Stimulated activated CD8-positive, alpha-beta memory T cell treated with anti-CD3 and anti-CD28 coated beads, Interleukin-15, amount 100 ng/mL, for 48 hours (primary cell): ENCODE data around the gene PBRM1.

Experiments
- DNase-seq, 2 donors: peaks; one replicate each; pipeline ENCODE4 v3.0.0-alpha.2; 2020; ENCODE audit warnings: low read depth in 2 of 2

PBRM1 gene

DNA sequence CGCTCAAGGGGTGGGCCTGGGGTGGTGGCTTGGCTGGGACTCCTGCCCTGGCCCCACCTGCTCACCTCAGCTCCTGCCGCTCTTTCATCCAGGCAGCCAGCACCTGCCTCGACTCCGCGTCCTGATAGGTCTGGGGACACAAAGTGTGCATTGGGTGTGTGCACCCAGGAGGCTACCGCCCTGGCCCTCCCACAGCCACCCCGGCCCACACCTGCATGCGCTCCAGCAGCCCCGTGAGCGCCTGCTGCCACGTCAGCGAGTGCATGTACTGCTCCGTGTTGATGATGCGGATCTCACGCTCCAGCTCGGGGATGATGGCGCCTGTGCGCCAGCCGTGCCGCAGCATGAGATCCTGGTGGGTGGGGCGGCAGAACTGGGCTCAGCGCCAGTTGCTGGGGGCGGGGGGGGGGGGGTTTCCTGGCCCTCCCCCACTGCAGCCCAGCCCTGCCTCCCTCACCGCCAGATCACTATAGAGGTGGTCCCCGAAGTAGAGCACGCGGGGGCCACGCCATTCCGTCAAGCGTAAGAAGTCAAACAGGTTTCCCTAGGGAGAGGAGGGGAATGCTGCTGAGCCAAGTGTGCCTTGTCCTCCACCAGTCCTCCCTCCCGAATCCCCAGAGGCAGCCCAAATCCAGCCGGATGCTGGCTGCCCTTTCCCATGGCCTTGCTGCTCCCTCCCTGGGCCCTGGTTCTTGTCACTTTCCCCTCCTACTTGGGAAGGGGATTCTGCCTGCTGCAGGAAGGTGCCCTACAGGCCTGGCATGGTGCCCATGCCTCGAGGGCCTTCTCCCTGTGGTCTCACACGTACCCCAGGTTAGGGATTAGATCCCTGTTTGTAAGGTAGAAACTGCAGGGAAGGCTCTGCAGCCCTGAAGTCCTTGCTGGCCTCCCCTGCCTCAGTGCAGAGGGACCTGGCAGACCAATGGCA, 160.7 kb downstream of the PBRM1 start:
- DNase-seq: no peak

DNA sequence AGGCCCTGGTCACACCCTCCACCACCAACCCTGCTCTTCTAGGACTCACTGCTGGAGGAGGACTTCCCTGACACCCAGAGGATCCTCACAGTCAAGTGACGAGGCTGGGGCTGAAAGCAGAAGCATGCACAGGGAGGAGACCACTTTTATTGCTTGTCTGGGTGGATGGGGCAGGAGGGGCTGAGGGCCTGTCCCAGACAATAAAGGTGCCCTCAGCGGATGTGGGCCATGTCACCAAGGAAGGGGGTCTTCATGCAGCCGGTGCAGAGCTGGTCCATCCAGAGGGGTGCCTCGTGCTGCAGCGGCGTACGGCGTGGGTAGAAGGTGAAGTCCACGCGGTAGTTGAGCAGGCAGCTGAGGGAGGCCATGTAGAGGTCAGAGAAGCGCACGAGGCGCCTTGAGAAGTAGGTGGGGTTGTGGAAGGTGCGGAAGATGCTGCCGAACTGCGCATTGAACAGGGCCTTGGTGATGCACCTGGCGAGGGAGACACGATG, 161.4 kb downstream of the PBRM1 start:
- no peak for DNase-seq

DNA sequence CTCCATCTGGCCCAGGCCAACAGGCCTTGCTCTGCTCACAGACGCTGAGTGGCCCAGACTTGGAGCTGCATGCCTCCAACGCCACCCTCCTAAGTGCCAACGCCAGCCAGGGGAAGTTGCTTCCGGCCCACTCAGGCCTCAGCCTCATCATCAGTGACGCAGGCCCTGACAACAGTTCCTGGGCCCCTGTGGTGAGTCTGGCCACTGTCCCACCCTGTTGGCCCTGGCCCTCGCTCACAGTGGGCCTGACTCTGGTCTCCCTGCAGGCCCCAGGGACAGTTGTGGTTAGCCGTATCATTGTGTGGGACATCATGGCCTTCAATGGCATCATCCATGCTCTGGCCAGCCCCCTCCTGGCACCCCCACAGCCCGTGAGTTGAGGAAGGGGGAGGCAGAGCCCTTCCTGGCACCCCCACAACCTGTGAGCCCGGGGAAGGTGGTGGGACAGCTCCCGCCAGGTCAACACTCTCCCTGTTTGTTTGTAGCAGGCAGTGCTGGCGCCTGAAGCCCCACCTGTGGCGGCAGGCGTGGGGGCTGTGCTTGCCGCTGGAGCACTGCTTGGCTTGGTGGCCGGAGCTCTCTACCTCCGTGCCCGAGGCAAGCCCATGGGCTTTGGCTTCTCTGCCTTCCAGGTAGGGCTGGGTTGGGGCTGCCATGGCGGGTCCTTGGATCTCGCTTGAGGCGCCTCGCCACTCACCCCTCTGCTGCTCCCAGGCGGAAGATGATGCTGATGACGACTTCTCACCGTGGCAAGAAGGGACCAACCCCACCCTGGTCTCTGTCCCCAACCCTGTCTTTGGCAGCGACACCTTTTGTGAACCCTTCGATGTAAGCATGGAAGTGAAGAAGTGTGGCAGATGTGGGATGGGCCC, 162.1 kb downstream of the PBRM1 start:
- DNase-seq: no peak

DNA sequence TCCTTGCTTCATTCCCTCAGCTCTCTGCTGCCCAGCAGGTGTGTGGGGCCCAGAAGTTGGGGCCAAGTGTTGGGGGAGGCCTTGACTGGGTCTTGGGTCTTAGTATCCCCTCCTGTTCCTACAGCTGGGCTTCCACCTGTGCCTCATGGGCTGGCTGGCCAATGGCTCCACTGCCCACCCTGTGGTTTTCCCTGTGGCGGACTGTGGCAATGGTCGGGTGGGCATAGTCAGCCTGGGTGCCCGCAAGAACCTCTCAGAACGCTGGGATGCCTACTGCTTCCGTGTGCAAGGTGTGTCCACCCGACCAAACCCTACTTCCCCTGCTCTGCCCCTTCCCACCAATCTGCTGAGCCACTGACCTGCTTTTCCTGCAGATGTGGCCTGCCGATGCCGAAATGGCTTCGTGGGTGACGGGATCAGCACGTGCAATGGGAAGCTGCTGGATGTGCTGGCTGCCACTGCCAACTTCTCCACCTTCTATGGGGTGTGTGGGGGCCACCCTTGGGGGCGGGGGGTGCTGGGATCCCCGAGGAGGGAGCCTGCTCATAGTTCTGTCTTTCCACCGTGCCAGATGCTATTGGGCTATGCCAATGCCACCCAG, 163.0 kb downstream of the PBRM1 start:
- DNase-seq: no peak

DNA sequence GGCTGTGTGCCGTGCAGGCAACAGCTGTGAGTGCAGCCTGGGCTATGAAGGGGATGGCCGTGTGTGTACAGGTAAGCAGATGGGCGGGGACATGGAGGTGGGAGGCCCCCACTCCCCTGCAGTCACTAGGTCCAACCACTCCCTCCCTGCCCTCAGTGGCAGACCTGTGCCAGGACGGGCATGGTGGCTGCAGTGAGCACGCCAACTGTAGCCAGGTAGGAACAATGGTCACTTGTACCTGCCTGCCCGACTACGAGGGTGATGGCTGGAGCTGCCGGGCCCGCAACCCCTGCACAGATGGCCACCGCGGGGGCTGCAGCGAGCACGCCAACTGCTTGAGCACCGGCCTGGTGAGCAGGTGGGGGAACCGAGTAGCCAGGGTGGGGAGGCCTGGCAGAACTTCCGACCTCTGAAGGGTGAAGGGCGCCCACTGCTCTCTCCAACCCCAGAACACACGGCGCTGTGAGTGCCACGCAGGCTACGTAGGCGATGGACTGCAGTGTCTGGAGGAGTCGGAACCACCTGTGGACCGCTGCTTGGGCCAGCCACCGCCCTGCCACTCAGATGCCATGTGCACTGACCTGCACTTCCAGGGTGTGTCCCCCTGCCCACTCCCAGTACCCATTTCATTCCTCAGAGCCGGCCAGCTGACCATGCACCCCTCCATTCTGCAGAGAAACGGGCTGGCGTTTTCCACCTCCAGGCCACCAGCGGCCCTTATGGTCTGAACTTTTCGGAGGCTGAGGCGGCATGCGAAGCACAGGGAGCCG, 163.6 kb downstream of the PBRM1 start:
- DNase-seq: no peak

DNA sequence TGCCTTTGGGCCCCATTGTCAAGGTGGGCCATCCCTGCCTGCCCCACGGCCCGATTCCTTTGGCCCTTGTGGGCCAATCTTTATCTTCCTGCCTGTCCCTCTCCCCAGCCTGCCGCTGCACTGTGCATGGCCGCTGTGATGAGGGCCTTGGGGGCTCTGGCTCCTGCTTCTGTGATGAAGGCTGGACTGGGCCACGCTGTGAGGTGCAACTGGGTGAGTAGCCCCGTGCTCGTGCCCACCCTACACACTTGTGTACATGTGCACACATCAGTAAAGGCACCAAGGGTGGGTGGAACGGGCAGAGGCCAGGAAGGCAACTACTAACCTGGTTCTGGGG, 164.3 kb downstream of the PBRM1 start:
- no peak for DNase-seq

DNA sequence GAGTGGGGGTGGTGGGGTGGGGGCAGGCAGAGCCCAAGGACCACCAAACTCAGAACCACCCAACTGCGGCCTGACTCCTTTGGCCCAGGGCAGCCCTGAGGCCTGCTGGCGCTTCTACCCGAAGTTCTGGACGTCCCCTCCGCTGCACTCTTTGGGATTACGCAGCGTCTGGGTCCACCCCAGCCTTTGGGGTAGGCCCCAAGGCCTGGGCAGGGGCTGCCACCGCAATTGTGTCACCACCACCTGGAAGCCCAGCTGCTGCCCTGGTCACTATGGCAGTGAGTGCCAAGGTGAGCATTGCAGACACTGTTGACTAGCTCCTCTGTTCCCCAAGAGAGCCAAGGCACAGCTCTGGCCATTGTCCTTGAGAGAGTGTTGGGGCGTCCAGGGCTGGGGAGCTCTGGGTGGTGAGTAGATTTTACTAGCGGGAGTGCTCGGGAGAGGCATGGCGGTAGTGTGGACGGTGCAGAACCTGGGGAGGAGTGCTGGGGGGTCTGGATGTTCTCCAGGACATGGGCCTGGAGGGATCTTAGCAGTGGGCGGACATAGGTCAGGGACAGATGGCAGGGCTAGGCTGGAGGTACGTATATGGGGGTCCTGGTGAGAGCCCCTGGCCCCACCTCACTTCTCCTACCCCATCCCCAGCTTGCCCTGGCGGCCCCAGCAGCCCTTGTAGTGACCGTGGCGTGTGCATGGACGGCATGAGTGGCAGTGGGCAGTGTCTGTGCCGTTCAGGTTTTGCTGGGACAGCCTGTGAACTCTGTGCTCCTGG, 164.8 kb downstream of the PBRM1 start:
- no peak for DNase-seq

DNA sequence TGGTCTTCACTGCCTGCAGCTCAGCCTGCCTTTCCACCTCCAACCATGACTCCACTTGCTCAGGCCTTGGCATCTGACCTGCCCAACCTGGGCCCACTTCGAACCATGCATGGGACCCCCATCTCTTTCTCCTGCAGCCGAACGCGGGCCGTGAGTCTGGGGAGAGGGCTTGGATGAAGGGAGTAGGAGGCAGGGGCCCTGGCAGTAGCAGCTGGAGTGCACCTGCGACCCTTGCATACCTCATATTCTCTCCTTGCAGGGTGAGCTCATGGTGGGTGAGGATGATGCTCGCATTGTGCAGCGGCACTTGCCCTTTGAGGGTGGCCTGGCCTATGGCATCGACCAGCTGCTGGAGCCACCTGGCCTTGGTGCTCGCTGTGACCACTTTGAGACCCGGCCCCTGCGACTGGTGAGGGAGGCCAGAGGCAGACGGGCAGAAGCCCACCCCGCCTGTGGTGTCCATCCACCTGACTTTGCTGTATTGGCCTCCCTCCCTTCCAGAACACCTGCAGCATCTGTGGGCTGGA, 165.5 kb downstream of the PBRM1 start:
- no peak for DNase-seq

DNA sequence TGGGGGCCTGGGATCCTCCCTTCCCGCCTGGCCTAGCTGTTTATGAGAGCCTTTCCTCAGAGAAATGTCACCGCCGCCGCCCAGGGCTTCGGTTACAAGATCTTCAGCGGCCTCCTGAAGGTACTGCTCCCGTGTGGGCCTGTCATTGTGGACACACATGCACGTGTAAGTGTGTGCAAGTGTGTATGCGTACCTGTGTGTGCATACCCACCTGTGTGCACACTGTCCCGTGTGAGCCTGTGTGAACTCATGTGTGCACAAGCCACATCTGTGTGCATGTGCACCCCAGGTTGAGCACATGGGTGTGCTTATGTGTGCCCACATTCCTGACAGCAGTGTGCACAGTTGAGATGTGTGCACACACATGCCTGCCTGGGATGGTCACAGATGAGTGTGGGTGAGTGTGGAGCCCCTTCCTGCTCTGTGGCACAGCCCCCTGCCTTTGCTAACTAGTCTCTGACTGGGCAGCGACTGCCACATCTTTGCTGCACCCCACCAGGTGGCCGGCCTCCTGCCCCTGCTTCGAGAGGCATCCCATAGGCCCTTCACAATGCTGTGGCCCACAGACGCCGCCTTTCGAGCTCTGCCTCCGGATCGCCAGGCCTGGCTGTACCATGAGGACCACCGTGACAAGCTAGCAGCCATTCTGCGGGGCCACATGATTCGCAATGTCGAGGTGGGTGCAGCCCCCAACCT, 166.1 kb downstream of the PBRM1 start:
- no peak for DNase-seq

DNA sequence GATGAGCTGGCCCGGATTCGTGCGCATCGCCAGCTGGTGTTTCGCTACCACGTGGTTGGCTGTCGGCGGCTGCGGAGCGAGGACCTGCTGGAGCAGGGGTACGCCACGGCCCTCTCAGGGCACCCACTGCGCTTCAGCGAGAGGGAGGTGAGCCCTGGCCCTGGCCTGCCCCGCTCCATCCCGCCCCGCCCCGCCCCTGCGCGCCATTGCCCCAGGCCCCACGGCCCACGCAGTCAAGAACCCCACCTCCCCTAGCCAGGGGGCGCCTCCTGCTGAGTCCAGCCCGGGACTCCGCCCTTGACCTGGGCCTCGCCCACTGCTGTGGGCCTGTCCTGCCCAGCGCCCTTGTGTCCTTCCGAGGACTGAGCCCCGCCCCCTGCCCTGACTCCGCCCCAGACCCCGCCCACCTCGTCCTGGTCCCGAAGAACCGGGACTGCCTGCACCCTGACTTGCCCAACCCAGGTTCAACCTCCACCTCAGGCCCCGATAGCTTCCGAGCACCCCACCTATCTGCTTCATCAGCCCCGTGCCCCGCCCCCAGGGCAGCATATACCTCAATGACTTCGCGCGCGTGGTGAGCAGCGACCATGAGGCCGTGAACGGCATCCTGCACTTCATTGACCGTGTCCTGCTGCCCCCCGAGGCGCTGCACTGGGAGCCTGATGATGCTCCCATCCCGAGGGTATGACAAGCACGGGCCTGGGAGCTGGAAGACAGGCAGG, 166.8 kb downstream of the PBRM1 start:
- no peak for DNase-seq

DNA sequence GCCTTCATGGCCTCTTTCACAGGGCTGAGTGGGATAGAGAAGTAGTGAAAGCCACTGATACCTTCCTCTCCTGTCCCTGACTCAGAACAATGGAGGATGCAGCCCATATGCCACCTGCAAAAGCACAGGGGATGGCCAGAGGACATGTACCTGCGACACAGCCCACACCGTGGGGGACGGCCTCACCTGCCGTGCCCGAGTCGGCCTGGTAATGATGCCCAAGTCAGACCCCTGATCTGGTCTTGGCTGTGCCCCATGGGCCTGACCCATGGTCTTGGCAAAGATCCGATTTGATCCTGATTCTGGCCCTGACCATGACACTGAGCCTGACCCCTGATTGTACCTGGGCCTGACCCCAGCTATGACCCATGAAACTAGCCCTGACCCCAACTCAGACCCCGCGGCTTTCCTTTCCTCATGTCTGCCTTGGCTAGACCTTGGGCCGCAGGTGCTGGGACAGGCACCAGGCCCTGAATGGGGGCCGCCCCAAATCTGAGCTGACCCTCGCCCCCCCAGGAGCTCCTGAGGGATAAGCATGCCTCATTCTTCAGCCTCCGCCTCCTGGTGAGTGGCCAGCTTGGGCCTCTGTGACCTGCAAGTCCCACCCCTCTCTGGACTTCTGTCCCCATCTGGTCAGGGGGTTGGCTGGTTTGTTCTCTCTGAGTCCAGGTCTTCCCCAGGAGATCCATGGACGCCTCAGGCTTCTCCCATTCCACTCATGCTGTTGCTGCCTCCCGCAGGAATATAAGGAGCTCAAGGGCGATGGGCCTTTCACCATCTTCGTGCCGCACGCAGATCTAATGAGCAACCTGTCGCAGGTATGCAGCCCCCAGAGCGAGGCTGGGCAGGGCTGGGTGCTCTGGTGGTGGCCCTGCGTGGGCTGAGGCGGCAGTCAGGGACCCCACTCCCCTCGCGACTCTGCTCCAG, 167.7 kb downstream of the PBRM1 start:
- DNase-seq: no peak

DNA sequence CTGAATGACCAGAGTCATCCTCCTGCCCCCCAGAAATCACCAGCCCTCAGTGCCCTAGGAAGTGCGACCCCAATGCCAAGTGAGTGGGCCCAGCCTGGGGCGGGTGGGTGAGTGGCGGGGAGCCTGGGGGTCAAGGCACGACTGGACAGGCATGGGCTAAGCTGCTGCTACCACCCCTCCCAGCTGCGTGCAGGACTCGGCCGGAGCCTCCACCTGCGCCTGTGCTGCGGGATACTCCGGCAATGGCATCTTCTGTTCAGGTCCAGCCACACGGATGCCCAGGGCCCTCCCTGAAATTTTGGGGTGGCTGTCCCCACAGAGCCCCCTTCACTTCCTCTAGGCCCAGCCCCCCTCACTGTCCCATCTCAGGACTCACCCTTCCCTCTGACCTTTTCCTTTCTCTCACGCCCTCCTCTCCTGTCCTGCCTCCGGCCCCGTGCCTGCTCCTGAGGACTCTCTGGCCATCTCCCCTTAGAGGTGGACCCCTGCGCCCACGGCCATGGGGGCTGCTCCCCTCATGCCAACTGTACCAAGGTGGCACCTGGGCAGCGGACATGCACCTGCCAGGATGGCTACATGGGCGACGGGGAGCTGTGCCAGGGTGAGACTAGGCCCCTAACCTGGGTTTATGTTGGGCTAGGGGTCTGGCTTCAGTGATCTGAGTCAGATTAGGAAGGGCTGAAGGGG, 169.1 kb downstream of the PBRM1 start:
- DNase-seq: no peak

DNA sequence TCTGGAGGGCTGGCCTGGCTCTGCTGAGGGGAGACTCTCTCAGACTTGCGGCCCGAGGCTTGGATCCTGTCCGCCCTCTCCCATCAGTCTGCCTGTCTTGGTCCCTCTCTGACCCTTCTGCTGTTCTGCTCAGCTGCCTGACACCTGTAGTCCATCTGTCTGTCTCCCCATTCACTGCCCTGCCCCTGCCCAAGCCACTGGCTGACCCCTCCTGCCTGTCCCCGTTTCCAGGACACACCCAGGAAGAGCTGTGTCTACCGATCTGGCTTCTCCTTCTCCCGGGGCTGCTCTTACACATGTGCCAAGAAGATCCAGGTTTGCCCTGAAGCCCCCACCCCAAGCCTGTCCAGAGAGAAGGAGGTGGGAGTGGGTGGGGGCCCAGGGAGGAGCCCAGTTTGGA, 170.5 kb downstream of the PBRM1 start:
- no peak for DNase-seq

DNA sequence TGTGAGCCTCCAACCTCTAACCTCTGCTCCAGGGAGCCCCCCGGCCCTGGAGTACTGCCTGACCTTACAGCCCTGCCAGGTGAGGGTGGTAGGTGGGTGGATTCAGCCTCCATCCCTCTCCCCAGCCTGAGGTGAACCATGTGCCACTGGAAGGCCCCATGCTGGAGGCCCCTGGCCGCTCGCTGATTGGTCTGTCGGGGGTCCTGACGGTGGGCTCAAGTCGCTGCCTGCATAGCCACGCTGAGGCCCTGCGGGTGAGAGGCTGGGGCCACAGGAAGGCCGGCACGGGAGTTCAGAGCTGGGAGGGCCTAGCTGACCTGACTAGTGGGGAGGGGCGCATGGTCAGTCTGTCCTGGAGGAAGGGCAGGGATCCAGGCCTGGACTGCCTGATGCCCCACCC, 171.1 kb downstream of the PBRM1 start:
- no peak for DNase-seq

DNA sequence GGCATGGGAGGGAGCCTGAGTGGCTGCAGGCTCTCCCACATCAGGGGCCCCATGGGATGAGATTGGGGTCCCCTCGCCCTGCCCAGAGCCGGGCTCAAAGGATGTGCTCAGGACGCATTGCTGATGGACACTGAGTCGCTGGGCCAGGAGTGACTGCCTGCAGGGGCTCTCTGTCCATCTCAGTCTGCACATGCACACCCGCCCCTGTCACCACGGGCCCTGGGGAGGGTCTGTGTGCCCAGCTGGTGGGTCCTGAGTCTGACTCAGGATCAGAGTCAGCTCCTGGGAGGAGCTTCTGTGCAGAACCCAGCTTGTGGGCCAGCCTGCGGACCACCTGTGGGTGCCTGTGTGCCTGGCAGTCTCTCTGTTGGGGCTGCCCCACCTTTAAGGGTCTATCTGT, 172.4 kb downstream of the PBRM1 start:
- no peak for DNase-seq

DNA sequence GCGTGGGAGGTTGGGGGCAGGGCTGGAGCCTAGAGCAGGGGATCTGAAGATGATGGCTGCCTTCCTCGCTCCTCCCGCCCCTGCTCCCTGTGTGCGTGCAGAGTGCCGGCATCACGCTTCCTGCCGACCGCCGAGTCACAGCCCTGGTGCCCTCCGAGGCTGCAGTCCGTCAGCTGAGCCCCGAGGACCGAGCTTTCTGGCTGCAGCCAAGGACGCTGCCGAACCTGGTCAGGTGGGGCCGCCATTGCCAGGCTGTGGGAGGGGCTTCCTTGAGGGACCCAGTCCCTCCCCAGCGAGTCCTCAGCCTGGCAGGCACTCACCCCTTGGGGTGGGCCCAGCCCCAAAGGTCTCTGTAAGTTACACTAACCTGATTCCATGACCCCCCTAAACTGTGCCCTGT, 173.0 kb downstream of the PBRM1 start:
- no peak for DNase-seq

DNA sequence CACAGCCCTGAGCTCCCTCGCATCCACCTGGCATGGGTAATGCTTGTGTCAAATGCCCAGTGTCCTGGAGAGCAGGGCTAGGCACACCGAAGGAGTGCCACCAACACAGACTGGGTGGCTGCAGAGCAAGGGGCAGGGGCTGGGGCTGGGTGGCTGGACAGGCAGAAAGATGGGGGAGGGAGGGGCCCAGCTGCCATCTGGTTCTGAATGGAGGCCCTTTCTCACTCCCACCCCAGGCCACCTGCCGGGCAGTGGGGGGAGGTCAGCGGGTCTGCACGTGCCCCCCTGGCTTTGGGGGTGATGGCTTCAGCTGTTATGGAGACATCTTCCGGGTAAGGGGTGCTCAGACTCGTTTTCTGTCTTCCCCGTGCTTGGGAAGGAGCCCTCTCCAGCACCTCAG, 173.6 kb downstream of the PBRM1 start:
- no peak for DNase-seq

DNA sequence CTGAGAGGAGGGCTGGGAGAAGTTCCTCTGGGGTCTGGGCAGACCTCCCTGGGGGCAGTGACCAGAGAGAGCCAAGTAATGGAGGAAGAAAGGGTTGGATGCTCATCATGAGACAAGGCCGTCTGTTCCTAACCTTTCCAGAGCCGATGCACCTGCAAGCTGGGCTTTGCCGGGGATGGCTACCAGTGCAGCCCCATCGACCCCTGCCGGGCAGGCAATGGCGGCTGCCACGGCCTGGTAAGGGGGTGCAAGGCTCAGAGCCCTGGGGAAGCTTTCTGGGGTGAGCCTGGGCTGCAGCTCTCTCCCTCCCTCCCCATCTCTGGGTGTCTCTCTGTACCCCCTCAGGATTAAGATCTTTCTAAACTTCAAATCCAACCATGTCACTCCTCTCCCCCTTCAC, 174.2 kb downstream of the PBRM1 start:
- DNase-seq: no peak
